GM21786 (cell line): ENCODE measurements around the gene ANO3.

Experiments
- ATAC-seq: cut with Tn5 transposase; IDR thresholded peaks from one replicate; pipeline ENCODE4 v1.9.1; 2021; ENCODE audit not compliant: unreplicated experiment

The ANO3 gene

DNA sequence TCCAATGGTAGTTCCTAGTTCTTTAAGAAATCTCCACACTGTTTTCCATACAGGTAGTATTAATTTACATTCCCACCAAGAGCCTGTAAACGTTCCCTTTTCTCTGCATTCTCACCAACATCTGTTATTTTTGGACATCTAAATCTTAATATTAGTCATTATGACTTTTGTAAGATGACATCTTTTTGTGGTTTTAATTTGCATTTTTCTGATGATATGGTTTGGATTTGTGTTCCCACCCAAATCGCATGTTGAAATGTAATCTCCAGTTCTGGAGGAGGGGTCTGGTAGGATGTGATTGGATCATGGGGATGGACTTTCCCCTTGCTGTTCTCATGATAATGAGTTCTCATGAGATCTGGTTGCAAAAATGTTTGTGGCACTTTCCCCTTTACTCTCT, 151.2 kb downstream of the ANO3 start:
- no peak for ATAC-seq

DNA sequence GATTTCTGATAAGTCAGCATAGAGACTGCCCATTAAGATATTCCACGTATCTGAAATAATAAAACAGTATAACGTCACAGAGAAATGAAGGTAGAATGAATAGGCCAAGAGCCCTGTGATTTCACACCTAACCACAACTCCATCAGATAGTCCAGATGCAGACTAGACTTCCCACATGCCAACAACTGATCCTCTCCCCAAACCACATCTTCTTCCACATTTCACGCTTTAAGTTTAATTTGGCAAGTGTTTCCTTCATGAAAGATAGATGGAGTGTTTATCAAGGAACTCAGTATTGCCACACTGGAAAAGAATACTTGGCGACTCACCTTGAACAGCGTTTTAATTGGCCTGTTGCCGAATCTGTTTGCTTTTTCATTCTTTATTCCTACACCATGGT, 158.6 kb downstream of the ANO3 start:
- no peak for ATAC-seq

DNA sequence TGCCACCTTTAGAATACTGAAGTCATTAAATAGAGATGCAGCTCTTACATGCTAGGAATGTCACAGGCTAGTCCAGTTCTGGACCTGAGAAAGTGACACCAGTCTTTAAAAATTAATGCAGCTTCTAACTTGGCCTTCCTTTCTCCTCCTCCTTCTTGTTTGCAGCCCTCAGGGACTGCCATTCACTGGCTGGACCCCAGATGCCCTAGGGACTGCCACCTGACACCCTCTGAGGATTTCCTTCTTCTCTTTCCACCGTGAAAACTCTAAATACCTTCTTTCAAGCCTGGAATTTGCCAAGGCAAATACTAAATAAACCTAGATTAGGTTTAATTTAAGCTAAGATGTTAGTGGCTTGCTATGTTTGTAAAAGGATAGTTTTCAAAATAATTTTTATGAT, 161.7 kb downstream of the ANO3 start:
- ATAC-seq = no peak

DNA sequence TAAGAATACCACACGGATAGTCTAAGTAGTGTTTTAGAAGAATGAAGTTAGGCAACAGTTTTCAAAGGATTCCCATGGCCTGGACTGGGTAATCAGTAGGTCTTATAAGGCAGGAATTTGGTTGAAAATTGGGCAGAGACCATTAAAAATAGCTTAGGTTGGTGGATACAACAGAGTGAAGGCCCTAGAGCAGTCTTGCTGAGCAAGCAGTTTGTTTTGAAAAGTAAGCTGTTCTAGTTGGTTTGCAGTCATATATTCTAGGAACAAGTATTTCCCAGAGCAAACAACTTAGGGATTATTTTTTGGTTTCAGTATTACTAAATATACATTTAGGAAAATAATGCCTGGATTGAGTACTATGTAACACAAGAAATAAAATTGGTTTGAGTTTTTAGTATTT, 175.3 kb downstream of the ANO3 start:
- ATAC-seq = no peak

DNA sequence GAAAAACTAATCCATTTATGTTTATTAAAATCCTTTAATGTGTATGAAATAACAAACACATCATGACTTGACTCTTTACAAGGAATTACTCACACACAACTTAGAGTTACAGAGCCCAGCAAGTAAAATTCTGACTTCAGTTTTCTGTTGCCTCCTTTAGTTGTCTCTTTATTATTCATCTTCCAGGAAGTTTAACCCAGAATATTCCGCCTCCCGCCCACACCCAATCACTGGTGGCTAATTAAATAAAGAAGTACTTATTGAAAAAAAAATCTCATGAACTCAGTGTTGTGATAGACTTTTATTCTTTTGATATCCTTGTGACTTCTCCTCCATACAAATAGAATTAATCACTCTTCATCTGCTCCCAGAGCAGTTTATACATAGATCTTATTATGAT, 178.2 kb downstream of the ANO3 start:
- ATAC-seq = no peak

DNA sequence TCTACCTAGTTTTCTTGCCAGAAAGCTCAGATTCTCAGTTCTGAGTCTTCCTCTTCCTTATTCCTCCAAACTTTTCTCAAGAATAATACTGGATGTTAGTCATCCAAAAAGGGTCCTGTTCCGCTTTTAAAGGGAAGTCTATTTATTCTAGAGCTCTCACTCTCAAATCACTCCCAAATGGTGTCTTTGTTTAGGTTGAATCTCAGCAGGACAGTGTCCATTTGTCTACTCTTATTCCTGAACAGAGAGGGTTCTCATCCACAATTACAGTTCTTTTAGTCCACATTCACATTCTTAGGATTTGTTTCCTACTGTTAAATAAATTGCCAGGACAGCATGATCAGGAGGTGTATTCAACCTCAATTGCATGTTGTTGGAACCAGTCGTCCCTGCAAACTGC, 178.8 kb downstream of the ANO3 start:
- ATAC-seq = no peak

DNA sequence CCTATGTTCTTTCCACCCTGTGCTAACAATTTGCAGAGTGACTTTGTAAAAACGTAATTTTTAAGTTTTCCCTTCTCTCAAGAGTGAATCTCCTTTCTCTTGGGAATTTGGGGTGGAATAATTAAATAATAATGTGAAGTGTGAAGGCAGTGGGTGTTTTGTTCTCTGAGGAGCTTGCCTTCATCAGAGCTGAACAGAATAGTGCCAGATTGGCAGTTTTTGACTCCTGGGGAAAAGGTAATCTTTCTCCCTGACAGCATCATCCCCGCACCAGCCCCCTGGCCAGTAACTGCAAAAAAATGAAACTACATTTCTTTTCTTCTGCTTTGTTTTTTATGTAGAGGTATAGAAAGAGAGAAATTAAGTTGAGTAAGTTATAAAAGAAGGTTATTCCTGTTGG, 180.3 kb downstream of the ANO3 start:
- ATAC-seq = no peak

DNA sequence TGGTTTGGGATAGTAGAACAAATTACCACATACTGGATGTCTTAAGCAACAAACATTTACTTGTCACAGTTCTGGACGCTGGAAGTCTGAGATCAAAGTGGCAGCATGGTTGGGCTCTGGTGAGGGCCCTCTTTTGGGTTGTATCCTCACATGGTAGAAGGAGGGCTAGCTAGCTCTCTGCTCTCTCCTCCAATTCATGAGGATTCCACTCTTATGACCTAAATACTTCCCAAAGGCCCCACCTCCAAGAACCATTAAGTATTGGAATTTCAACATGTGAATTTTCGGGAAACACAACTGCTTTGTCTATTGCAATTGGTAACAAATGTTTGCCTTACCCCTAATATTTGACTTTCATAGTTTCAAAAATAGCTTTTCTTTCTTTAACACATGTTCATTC, 187.5 kb downstream of the ANO3 start:
- ATAC-seq = no peak

DNA sequence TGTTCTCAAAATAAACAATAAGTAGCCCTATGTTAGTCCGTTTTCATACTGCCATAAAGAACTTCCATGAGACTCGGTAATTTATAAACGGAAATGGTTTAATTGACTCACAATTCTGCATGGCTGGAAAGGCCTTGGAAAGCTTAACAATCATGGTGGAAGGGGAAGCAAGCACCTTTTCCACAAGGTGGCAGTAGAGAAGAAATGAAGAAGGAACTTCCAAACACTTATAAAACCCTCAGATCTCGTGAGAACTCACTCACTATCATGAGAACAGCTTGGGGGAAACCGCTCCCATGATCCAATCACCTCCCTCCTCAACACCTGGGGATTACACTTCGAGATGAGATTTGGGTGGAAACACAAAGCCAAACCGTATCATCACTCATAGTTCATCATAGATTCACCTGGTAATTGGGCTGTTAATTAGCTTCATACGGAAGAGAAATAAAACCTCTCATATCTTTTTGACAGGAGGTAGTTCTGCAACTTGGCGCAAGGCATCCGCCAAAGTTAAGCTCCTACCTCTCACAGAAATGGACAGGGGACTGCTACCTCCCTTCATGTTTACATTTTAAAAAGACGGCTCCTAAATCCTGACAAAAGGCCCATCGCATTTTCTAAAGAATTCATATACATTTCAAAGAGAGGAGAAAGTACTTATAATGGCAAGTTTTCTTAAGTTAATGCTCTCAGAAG, 191.1 kb downstream of the ANO3 start:
- no peak for ATAC-seq

DNA sequence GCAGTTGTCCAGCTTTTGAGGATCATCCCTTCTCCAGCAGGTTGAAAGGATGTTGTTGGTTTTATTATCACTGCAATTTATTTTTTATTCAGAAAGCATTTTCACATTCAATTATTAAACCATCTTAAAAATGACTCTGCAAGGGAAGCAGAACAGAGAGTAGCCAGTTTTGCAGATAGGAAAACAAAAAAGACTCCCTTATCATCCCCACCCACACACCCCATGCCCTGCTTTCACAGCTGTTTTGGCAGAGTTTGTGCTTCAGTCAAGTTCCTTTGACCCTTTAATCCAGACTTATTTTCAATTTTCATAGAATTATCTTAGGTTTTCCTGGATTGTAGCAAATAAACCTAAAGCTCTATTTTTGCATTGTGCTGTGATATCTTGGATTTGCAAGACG, 195.8 kb downstream of the ANO3 start:
- ATAC-seq = no peak

DNA sequence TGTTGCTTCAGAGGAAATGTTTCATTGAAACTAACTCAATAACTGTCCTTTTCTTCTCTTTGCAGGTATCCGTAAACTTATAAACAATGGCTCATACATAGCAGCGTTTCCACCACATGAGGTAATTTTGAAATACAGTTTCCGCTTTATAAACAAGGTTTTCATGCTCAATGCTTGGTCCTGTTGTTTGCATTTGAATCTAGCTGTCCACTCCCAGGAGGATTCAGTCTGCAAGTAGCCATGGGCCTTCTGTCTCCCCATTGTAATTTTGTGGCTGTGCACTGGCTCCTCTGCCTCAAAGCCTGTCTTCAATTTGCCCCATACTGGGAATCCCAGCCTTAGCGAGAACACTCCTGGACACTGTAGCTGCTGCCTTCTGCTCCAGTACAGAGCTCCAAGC, 205.4 kb downstream of the ANO3 start:
- ATAC-seq = no peak

DNA sequence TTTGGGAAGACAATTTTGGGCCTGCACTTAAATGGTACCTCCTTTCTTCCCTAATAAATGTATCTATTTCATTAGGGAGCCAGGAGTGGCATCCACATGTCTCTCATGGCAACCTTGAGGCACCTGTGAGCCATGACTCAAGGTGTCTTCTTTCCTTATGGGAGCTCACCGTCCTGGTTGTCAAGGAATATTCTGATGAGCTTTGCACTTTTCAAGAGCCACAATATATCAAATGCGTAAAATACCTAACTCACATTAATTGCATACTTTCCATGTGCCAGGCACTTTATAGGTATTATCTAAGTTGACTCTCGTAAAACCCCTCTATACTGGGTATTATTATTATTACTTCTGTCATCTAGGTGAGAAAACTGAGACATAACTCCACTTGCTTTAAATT, 207.6 kb downstream of the ANO3 start:
- ATAC-seq = no peak

DNA sequence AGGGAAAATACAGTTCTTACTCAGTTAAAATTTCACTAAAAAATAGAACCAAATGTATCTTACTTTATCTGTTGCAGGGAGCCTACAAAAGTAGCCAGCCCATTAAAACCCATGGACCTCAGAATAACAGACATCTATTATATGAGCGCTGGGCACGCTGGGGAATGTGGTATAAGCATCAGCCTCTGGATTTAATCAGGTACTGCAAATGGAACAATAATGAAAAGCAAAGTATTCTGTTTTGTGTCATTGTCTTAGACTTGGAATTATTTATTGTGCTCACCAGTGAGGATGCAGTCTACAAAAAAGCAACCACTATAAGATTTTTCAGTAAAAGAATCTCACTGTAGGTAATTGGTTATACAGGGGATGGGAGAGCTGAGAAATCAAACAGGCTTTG, 209.9 kb downstream of the ANO3 start:
- no peak for ATAC-seq

DNA sequence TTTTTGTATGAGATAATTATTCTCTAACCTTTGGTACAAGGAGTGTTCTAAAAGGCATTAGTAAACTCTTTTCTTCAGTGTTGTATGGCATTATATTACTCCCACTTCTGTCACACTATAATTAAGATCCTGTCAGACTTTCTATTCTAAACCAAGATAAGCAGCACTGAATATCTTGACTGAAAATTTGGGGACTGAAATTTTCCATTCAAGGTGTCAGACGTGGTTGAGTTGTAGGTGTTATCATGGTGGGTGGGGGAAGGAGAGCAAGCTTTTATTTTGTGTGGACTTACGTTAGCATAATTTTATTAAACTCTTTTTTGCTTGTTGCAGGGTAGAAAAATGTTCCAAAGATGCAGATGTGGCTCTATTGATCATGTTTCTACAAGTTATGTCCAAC, 217.2 kb downstream of the ANO3 start:
- no peak for ATAC-seq

DNA sequence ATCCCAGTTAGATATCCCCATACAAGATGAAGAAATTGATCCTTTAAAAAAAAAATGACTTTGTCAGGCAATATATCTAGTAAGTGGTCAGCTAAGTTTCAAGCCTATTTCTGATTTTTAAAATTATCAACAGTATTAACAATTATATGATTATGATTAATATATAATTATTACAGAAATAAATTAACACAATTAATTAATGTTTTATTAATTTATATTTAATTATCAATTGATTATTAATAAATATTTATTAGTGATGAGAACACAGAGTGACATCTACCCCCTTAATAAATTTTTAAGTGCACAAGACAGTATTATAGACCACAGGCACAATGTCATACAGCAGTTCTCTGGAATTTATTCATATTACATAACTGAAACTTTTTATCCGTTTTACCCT, 218.1 kb downstream of the ANO3 start:
- no peak for ATAC-seq

DNA sequence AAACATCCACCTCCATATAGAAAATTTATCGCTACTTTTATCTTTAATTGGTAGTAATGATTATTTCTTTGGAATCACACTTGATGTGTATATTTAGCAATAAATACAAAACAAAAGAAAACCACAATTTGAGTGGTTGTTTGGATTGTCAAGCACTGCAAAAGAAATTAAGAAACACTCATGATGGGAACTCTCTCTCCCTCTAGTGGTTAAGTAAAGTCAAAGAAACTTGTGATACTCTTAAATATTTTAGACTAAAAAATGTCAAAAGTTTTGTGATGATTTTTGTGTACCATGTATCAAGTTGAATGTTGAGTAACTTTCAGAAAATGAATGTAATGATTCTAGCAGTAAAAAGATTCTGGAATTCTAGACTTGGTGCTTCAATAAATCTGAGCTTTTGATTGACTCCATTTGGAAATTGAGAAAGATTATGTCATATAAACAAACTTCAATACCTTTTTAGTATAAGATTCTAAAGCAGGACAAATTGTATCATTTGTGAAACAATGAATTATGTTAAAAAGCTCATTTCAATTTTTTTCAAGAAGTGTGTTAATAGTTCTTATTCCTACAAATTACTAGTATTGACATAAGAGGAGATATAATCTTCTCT, 219.4 kb downstream of the ANO3 start:
- ATAC-seq = no peak

DNA sequence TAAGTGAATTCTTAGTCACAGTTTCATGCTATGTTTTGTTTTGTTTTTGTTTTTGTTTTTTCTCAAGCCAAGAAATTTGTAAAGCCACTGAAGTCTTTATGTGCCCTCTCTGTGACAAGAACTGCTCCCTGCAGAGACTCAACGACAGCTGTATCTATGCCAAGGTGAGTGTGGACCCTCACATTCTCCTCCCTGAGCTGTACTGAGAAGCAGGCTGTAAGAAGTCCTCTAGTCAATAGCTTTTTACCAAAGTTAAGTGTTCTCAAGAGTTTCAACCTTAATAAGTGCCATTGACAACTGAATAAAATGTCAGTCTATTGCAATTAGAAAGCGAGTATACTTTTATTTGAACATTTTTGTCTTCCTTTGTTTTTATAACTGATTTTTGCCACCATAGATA, 221.3 kb downstream of the ANO3 start:
- ATAC-seq = no peak

DNA sequence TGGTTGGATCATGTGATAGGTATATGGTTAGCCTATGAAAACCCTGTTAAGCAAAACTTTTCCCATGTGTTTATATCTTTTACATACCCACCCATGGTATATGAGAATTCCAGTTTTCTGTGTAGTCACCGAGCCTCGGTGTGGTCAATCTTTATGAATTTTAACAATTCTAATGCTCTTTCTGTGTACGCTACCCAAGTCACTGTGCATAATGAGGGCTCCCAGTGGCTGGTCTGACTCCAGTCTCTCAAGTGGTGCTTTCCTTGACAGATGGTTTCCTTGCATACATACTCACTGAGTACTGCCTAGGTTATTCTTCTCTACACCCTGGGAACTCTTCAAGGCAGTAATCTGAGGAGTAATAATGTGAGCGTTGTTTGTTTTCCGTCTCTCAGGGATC, 222.5 kb downstream of the ANO3 start:
- ATAC-seq = no peak

DNA sequence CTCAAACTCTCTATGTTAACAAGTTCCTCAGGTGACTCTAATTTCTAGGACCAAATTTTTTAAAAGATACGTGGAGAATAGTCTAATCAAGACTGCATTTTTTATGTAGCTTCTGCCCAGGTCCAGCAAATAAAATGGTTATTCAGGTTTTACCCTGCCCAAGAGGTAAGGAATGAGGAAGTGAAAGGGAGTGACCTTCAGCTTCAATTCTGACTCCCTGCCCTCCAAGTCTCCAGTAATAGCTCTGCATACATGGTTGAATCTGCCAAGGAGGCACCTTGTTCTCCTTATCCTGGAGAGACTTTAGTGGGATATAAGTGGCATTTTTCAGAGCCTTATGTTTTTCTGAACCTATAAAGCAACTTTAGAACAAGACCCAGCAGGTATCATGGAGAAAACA, 224.7 kb downstream of the ANO3 start:
- no peak for ATAC-seq

DNA sequence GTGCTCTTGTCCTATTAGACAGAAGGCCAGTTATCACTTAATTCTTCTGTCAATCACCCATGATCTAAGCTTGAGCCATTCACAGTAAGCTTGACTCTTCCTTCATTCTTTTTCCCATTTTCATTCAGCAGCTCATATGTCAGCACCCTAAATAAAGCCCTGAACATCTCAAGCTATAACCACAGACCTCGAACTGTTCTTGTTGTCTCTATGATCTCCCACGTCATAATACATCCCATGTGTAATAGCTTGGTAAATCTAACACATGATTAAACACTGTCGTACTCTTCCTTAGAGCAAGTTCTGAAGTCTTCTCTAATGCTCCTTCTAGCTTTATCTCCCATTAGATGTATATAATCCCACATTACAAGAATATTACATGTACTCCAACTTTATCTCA, 225.7 kb downstream of the ANO3 start:
- no peak for ATAC-seq

DNA sequence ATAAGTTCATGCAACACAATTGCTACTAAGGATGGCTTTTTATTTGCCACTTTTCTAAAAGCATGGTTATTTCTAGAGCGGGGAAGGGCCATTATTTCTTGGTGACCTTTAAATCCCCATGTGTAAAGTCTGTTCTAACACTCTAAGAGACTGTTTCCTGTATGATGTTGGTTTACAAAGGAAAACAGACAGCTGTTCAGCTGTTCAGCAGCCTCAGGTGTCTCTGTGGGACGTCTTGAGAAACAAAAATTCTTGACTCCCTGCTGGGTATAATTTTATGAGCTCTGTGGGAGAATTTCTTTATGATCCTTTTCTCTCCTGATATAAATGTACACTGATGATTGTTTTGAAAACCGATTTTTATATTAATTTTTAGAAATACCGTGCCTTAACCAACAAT, 226.3 kb downstream of the ANO3 start:
- no peak for ATAC-seq

DNA sequence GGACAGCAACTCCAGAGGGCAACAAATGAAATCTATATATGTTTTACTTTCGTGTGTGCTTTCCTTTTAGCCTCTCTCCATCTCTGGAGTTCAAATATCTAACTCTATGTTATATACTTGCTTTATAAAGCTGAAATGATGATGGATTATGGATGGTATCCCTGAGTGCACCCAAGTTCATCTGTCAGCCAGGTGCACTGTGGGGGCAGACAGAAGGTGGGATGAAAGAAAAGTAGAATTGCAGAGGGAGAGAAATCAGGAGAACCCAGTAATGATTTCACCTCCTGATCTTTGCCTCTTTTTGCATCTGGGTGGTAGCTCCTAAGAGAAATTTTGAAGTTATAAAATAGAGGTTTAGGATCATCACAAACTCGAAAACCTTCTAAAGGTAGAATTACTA, 237.7 kb downstream of the ANO3 start:
- no peak for ATAC-seq
